ENCODE results near the gene SPPL3.

GRCh38 chr12:120735181-120735580, 169.0 kb downstream of the SPPL3 start:
- TF ChIP-seq CTCF (tag by site-specific recombination; IDR thresholded peaks at IDR 0.05) (no peak), ZNF76 (tag by site-specific recombination; IDR thresholded peaks at IDR 0.05; ENCODE audit: borderline replicate concordance, low read depth) (no peak), ZNF510 (tag by site-specific recombination; IDR thresholded peaks at IDR 0.05; ENCODE audit: insufficient replicate concordance) (no peak), KLF9 (tag by site-specific recombination; IDR thresholded peaks at IDR 0.05; ENCODE audit: low read depth) (no peak), ZSCAN30 (tag by site-specific recombination; IDR thresholded peaks at IDR 0.05) (no peak)
- TF ChIP-seq, protein P1, sequence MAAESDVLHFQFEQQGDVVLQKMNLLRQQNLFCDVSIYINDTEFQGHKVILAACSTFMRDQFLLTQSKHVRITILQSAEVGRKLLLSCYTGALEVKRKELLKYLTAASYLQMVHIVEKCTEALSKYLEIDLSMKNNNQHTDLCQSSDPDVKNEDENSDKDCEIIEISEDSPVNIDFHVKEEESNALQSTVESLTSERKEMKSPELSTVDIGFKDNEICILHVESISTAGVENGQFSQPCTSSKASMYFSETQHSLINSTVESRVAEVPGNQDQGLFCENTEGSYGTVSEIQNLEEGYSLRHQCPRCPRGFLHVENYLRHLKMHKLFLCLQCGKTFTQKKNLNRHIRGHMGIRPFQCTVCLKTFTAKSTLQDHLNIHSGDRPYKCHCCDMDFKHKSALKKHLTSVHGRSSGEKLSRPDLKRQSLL (tag by site-specific recombination; IDR thresholded peaks at IDR 0.05): no peak

Measured in HEK293 (cell line).